GM18951 (cell line): ENCODE data around the gene ZNF236.

Experiments used
- POLR2A ChIP-seq: IDR thresholded peaks from 4 replicates; pipeline ENCODE4 v1.6.1; 2011; ENCODE audit warnings: mild to moderate bottlenecking; ENCODE audit not compliant: insufficient read length, insufficient read depth; ENCODE audit errors: extremely low read depth
- in situ Hi-C: fragments of 300-500 bp; cut with MboI; formaldehyde crosslinking; loops from one replicate; pipeline ENCODE4 v1.12.0; 2022; ENCODE audit warnings: low sequenced_read_pairs, mixed read lengths, inconsistent platforms; ENCODE audit not compliant: unreplicated experiment

ZNF236 gene

GRCh38 chr18:76889091-76889699 lies 66.8 kb downstream of the ZNF236 start:
- TF ChIP-seq POLR2A: no peak
- in situ Hi-C loops: no loop called here

DNA sequence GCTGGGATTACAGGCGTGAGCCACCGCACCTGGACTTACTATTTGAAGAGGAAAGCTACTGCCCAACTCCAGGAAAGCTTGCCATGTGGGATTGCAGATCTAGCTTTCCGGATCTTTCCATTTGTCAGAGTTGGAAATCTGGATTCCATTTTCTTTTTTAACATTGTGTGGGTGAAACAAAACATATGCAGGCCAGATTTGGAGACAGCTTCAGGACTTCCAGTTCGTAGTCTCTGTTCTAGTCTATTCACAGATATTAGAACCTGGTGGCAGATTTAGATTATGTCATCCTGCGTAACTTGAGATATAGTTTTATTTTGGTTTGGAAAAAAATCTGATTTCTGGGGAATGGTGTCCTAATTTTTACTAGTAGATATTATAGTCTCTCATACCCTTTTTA lies 70.5 kb downstream of the ZNF236 start:
- in situ Hi-C loops: no loop called here

DNA sequence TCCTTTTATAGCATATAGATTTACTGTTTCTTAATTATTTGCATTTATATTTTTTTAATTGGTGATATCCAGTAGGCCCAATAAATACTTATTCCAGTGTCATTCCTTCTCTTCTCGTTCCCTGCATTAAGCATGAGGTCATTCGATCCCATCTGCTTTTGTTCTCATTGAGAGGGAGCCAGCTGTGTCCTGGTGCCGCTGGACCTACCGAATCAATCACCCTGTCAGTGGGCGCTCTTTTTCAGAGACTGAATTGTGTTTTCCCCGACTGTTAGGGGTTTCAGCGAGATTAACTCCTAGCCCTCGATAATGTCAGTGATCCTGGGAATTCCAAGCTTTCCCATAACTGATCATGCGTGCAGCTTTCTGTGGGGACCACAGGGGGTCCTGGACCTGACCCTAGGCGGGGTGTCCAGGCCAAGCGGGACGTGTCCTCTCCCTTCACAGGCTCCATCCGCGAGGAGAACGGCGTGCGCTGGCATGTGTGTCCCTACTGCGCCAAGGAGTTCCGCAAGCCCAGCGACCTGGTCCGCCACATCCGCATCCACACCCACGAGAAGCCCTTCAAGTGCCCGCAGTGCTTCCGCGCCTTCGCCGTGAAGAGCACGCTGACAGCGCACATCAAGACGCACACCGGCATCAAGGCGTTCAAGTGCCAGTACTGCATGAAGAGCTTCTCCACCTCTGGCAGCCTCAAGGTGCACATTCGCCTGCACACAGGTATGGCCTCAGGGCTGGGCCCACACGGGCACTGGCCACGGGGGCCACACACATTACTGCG lies 72.4 kb downstream of the ZNF236 start:
- in situ Hi-C loops: no loop called here
- no peak for TF ChIP-seq POLR2A

More for the DNA sequence above, 70.5 kb downstream of the ZNF236 start:
- no peak for TF ChIP-seq POLR2A

- in situ Hi-C loops: no loop called here
- TF ChIP-seq POLR2A: no peak
Observed at GRCh38 chr18:76895498-76895897, 73.1 kb downstream of the ZNF236 start.

GRCh38 chr18:76896677-76897076 lies 74.3 kb downstream of the ZNF236 start:
- TF ChIP-seq POLR2A: no peak
- in situ Hi-C loops: no loop called here

DNA sequence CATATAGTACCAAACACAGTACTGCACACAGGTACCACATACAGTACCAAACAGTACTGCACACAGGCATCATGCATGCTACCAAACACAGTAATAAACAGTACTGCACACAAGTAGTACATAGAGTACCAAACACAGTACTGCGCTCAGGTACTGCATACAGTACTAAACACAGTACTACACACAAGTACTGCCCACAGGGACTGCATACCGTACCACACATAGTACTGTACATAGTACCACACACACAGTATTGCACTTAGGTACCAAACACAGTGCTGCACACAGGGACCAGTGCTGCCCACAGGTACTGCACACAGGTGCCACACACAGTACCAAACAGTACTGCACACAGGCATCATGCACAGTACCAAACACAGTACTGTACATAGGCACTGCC lies 74.9 kb downstream of the ZNF236 start:
- no peak for TF ChIP-seq POLR2A
- in situ Hi-C loops: no loop called here

GRCh38 chr18:76903386-76903785 lies 81.0 kb downstream of the ZNF236 start:
- in situ Hi-C loops: no loop called here

DNA sequence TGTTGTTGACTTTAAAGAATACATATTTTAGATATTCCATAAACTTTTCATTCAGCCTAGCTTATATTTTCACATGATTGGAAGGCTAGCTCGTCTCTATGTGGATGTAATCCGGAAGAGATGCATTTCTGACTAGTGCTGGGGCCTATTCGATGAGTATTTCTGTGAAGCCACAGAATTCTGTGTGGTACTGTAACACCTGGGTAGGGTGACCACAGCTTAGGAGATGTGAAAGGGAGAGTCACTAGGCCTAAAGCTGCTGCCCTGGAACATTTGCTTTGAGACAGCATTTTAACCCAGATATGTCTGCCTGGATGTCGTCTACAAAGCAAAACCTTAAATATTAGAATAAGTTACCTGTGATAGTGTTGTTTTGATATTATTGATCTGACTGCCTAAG lies 83.5 kb downstream of the ZNF236 start:
- no peak for TF ChIP-seq POLR2A
- in situ Hi-C loops: no loop called here

More at GRCh38 chr18:76903386-76903785, 81.0 kb downstream of the ZNF236 start:
- TF ChIP-seq POLR2A: no peak

DNA sequence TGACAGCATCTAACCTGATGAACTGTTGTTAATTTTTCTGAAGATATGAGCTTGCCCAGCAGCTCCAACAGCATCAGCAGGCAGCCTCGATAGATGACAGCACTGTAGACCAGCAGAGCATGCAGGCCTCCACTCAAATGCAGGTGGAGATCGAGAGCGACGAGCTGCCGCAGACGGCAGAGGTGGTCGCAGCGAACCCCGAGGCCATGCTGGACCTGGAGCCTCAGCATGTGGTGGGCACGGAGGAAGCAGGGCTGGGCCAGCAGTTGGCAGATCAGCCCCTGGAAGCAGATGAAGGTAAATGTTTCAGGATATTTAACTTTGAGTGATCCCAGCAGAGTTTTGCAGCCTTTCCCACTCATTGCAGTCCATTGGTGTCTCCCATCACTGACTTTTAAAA lies 85.9 kb downstream of the ZNF236 start:
- no peak for TF ChIP-seq POLR2A
- in situ Hi-C loops: no loop called here

DNA sequence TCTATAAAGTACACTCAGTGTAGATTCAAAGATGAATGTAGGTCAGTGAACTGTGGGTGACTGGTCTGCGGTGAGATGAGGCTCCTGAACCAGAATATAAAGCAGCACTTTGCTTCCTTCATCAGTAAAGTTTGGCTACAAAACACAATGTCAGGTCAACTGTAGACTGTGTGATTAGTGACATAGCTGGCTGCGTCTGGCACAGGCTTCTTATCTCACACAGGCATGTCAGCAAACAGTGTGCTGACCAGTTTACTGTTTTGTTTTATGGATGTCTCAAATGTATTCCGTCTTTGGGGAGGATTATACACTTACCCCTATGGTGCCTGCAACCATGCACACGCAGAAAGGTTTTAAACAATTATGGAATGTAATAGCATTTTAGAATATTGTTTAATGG lies 87.1 kb downstream of the ZNF236 start:
- in situ Hi-C loops: no loop called here
- no peak for TF ChIP-seq POLR2A

DNA sequence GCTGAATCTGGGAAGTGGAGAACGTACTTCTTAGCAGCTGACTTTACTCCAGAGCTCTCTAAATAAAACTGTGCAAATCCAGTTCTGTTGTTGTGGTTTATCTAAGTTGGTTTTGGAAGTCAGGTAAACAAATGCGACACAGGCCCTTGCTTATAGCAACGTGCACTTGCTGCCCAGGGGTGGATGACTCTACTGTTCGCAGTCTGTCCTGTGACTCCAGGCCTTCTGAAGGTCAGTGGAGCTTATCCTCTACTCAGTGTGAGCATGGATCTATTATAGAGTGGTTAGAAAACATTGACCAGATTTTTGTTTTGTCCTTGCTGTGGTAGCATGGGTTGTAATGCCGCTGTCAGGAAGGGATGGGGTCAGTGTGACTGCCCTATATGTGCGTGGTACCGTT lies 89.1 kb downstream of the ZNF236 start:
- in situ Hi-C loops: no loop called here

GRCh38 chr18:76913583-76913982 lies 91.2 kb downstream of the ZNF236 start:
- no peak for TF ChIP-seq POLR2A
- in situ Hi-C loops: no loop called here

More for the DNA sequence above, 89.1 kb downstream of the ZNF236 start:
- no peak for TF ChIP-seq POLR2A

- in situ Hi-C loops: no loop called here
- no peak for TF ChIP-seq POLR2A
Observed at GRCh38 chr18:76914314-76914713, 92.0 kb downstream of the ZNF236 start.

GRCh38 chr18:76914796-76915195 lies 92.4 kb downstream of the ZNF236 start:
- no peak for TF ChIP-seq POLR2A
- in situ Hi-C loops: no loop called here

DNA sequence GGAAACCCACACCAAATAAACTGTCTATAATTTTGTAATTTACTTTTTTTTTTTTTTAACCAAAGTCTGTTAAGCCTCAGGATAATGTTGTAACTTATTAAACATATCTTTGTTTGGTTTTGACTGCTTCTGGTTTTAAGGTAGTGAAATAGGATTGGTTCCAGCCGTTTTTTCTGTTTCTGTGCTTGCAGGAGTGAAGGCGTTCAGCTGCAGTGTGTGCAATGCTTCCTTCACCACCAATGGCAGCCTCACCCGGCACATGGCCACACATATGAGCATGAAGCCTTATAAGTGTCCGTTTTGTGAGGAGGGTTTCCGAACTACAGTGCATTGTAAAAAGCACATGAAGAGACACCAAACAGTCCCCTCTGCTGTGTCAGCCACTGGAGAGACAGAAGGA lies 93.1 kb downstream of the ZNF236 start:
- TF ChIP-seq POLR2A: no peak
- in situ Hi-C loops: no loop called here

- no peak for TF ChIP-seq POLR2A
- in situ Hi-C loops: no loop called here
Observed at GRCh38 chr18:76920974-76921373, 98.6 kb downstream of the ZNF236 start.
